Measurements from ENCODE around the gene RAC3.

RAC3 gene

DNA sequence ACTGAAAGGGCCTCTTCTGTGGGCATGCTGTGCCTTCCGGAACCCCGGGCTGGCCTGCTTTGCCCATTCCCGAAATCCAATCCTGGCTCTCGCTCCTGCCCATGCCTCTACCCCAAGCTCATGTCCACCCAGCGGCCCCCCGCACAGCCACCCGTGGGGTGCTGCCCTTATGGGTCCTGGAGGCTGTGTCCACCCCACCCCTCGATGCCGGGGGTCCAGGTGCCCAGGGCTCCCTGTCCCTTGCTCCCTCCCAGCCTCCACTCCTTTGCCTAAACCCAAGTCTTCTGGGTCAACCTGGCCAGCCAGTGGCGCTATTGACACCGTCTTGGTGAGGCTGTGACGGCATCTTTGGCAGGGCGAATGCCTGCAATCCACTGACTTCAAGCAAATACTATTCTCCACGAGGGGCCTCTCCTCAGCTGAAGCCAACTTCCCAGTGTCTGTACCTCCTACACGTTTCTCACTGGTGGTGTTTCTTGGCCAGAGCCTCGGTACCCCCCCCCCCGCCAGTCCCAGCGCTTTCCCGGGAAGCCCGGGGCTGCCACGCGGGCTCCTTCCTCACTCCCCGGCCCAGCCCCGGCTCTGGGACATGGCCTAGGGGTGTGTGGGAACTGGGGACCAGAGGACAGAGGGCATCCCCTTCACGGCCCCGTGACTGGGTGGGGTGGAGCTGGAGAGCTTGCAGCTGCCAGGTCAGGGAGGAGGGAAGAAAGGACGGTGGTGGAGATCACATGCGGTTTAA, 46.3 kb downstream of the RAC3 start:
- no peak for DNase-seq

DNA sequence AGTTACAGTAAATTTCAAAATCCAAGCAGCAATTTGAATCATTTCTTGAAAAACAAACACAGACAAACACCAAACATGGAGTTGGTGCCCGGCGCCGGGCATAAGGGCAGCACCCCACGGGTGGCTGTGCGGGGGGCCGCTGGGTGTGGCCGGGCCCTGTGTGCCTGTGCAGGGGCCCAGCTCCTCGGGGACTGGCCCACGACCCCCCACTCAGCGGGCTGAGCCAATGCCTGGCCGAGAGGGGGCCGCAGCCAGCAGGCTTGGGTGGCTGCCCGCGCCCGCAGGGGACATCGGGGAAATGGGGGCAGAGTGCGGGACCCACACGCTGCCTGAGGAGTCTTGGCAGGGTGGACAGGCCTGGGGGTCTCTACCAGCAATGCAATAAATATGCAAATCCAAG, 47.0 kb downstream of the RAC3 start:
- DNase-seq, result no peak

DNA sequence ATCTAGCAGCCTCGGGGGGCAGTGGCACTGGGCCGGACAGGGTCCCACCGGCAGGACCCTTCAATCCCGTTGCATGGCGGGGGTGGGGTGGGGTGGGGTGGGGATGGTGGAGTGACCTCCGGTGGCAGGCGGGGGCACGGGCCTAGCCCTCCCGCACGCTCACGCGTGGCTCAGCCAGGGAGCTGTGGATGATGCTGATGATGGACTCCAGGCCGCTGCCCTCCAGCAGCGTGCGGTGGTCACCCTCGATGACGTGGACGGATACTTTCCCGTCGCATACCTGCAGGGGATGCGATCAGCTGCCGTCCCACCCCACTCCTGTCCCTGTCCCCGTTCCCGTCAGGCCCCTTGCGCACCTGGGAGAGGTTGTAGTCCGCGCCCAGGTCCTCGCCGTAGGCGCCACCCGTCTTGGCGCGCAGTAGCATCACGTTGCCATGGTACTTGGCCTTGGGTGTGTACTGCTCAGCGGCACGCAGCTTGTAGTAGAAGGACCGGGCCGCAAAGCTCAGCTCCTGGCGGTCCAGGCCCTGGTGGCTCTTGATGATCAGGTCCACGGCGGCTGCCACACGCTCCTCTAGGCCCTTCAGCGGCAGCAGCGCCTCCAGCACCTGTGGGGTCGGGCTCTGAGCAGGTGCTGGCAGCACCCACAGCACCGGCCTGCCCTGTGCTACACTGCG, 47.7 kb downstream of the RAC3 start:
- DNase-seq, result no peak

DNA sequence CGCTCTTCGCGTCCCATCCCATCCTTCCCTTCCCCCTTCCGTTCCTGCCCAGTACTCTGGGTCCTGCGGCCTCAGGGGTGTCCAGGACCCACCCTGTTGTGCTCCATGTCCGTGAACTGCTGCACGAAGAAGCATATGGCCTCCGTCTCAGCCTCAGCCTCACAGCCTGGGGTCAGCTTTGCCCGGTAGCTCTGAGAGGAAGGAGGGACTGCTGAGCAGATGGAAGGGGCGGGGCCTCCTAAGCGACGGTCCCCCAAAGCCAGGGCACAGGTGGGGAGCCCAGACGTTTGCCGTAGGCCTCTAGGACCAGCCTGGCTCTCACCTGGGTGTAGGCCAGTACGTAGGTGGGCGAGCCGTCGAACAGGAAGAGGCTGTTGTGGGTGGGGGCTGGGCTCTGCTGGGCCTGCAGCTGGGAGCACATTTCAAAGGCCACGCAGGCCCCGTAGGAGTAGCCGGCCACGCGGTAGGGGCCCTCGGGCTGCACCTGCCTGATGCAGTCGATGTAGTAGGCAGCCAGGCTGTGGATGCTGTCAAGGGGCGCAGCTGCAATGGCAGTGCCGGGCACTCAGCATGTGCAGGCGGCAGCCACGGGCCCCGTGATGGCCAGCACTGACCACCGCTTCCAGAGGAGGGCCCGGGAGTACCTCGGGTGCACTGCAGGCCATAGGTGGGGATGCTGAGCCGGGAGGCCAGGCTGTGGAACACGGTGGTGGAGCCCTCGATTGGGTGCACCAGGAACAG, 48.7 kb downstream of the RAC3 start:
- DNase-seq, result no peak

DNA sequence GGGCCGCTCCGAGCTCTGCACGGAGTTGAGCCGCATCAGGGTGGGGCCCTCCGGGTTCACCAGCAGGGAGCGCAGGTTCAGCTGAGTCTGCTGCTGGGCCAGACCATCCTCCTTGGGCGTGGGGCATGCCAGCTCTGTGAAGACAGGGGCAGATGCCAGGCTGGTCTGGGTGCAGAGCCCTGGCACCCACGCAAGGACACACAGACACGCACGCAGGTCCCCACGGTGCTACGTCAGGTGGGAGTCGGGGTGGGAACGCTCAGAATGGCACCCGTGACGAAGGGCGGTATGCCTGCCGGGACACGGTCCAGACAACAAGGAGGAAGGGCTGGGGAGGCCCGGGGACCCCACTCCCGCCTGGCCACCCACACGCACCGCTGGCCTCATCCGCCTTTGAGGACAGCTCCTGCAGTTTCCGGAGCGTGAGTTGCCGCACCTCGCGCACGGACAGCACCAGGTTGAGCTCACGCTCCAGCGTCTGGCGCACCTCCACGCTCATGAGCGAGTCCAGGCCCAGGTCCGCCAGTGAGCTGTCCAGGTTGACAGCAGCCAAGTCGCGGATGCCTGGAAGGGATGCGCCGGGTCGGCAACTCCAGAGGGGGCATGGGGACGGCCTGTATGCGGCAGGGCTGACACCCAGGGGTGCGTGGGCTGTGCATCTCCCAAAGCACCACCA, 49.4 kb downstream of the RAC3 start:
- DNase-seq, result no peak

DNA sequence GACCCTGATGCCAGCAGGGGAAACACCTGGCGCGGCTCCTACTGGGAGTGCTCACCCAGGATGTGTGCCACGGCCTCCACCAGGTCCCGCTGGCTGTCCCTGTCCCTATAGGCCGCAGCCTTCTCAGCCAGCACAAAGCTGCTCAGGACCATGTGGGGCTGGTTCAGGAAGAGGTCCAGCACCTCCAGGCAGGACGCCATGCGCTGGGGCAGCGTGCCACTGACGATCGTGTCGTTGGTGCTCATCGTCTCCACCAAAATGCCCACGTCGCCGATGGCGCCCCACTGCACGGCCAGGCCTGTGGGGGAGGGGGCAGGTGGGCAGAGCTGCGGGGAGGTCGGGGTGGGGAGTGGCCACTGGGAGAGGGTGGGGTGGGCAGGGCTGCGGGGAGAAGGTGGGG, 50.1 kb downstream of the RAC3 start:
- no peak for DNase-seq

DNA sequence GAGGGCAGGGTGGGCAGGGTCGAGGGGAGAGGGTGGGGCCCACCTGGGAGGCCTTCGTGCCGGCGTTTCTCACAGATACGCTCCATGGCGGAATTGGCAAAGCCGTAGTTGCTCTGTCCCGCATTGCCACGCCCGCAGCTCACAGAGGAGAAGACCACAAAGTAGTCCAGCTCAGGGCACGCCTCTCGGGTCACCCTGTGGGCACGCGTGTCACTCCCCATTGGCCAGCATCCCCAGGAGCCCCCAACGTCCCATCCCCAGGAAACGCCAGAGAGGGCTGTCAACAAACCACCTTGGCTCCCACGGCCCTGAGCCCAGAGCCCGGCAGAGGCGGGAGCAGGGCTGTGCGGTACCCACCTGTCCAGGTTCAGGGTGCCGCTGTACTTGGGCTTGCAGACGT, 50.5 kb downstream of the RAC3 start:
- DNase-seq, result no peak

DNA sequence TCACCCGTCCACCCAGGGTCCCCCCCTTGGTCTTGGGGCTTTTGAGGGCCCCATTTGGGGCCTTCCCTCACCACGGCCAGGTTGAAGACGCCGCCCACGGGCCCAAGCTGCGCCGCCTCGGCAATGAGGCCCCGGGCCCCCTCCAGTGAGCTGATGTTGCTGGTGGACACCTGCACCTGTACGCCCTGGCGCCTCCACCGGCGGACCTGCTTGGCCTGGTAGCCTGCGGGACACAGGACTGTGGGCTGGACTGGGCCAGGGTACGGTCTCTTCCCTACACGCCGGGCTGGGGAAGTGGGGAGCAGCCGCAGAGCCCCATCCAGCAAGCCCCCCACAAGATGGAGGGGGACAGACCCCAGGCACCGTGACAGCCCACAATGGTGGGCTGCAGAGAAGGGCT, 51.0 kb downstream of the RAC3 start:
- no peak for DNase-seq

DNA sequence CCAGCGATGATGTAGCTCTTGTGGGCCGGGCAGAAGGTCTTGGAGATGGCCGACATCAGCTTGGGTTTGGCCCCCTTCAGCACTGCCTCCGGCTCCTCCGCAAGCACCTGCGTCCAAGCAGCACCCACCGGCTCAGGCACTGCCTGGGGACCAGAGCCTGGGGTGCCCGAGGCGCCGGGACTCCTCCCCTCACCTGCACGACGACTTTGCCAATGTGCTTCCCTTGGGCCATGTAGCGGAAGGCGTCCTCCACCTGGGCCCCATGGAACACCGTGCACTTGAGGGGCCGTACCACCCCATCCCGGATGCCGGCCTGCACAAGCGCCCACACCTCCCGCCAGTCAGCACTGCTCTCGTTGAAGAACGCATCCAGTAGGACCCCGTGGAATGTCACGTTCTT, 51.5 kb downstream of the RAC3 start:
- DNase-seq, result no peak
